ENCODE results near the gene PLXNA3. TPM values are rescaled to one million over a fixed set of nuclear protein-coding genes. Genes with fewer than 3 reads are reported as not detected.
A peak's percentile ranks its signal among the peaks of the same experiment; 100 is the strongest.

Gene PLXNA3
- total and polyA plus RNA-seq, 2 experiments from 2014 or later: 13.7 to 23.3 TPM

DNA sequence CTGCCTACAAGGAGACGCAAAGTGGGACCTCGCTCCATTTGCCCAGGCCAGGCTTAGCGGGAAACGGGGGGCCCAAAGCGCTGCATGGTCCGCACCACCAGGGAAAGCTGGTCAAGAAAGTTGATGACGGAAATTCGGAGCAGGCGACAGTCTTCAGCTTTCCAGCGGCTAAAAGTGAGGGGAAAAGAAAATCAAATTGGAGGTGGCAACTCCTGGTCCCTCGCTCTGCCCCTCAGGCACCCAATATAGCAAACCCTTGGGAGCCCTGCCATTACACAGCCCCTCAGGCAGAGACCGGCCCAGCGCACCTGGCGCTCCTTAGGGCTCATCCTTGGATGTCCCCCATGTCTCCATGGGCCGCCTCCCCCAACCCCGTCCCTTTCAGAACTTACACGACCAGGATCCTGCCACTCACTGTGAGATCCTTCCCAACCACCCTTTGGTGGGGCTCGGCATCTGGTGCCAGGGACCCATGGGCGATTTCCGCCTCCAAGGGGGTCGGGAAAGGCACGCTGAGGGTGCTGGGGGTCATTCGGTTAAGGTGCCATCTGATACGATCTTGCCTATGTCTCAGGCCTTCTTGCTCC is 19.9 kb downstream of the PLXNA3 start:
- Histone ChIP-seq H3K9me3 (ENCODE audit: low read depth) (no peaks in the 10 kb centered on the region), H3K27ac (peak overlapping the region; percentile 78), H3K36me3 (no peaks in the 10 kb centered on the region), H3K4me3 (peak overlapping the region; percentile 47), H3K27me3 (no peaks in the 10 kb centered on the region), H3K4me1 (ENCODE audit: low read depth) (no peaks in the 10 kb centered on the region)
- TF ChIP-seq, protein P1, sequence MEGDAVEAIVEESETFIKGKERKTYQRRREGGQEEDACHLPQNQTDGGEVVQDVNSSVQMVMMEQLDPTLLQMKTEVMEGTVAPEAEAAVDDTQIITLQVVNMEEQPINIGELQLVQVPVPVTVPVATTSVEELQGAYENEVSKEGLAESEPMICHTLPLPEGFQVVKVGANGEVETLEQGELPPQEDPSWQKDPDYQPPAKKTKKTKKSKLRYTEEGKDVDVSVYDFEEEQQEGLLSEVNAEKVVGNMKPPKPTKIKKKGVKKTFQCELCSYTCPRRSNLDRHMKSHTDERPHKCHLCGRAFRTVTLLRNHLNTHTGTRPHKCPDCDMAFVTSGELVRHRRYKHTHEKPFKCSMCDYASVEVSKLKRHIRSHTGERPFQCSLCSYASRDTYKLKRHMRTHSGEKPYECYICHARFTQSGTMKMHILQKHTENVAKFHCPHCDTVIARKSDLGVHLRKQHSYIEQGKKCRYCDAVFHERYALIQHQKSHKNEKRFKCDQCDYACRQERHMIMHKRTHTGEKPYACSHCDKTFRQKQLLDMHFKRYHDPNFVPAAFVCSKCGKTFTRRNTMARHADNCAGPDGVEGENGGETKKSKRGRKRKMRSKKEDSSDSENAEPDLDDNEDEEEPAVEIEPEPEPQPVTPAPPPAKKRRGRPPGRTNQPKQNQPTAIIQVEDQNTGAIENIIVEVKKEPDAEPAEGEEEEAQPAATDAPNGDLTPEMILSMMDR (IDR thresholded peaks at IDR 0.05; ENCODE audit: low read depth, low read length): no peak
- no peak for DNase-seq (ENCODE audit: low read depth in 1 of 2, low spot score in 1 of 2)

DNA sequence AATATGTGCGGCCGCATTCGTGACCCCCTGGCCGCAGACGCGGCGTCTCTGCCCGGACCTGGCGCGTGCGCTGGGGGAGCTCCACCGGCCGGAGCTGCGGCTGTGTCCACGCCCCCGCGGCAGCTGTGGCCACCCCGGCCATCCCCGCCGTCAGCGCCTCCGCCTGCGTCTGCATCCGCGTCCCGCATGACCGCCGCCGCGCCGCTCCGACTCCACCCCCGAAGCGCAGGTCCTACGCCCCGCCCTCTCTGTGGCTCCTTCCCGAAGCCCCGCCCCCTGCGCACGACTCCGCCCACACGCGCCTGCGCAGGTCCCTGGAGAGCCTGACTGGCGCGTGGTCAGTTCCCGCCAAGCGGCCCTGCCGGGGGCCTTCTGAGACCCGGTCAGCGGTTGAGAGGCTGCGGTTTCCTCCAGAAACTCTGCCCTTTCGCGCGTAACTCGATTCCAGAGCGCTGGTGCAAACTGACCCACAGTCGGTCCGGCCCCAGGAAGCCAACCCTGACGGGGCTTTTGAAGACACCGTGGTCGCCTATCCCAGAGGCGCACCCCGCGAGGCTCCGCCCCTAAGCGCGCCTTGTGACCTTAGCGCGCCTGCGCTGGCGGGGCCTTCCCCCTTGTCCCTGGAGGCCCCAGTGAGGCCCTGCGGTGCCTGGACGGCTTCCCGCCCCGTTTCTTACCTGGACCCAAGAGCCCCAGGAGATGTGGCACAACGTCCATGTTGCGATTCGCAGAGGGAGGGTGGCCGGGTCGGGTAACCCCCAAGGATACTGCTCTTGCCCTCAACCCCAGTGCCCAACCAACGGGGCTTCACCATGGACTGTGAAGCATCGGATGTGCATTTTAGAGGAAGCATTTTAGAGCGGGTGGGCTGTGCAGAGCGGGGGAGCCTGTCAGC is 20.9 kb downstream of the PLXNA3 start, which contains the start of gene LAGE3:
LAGE3 (minus strand) TSS at position 554 of the 895 bp plus-strand sequence; CDS start at position 188, 366 bp downstream.
- Histone ChIP-seq H3K36me3 (no peaks in the 10 kb centered on the region), H3K9me3 (ENCODE audit: low read depth) (no peaks in the 10 kb centered on the region), H3K27me3 (no peaks in the 10 kb centered on the region), H3K27ac (peak within 1 kb of the TSS; percentile 78), H3K4me3 (peak within 1 kb of the TSS; percentile 47), H3K4me1 (ENCODE audit: low read depth) (no peaks in the 10 kb centered on the region)
- DNase-seq (ENCODE audit: low read depth in 1 of 2, low spot score in 1 of 2): peak; percentile 91 to 94
- TF ChIP-seq, protein P1 (IDR thresholded peaks at IDR 0.05; ENCODE audit: low read depth, low read length): no peak

DNA sequence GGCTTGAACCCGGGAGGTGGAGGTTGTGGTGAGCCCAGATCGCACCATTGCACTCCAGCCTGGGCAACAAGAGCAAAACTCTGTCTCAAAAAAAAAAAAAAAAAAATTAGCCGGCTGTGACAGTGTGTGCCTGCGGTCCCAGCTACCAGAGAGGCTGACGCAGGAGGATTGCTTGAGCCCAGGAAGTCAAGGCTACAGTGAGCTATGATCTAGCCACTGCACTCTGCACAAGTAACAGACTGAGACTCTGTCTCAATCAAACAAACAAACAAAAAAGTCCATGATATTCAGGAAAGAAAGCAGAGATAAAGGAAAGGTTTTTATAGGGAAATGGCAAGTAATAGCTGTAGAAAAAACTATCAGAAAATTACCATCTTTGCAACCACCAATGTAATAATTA is 23.1 kb downstream of the PLXNA3 start:
- Histone ChIP-seq H3K27ac (no peak overlapping the region), H3K27me3 (no peaks in the 10 kb centered on the region), H3K36me3 (no peaks in the 10 kb centered on the region), H3K4me1 (ENCODE audit: low read depth) (no peaks in the 10 kb centered on the region), H3K4me3 (no peak overlapping the region), H3K9me3 (ENCODE audit: low read depth) (no peaks in the 10 kb centered on the region)
- TF ChIP-seq, protein P1 (IDR thresholded peaks at IDR 0.05; ENCODE audit: low read depth, low read length): no peak
- DNase-seq (ENCODE audit: low read depth in 1 of 2, low spot score in 1 of 2): no peak

DNA sequence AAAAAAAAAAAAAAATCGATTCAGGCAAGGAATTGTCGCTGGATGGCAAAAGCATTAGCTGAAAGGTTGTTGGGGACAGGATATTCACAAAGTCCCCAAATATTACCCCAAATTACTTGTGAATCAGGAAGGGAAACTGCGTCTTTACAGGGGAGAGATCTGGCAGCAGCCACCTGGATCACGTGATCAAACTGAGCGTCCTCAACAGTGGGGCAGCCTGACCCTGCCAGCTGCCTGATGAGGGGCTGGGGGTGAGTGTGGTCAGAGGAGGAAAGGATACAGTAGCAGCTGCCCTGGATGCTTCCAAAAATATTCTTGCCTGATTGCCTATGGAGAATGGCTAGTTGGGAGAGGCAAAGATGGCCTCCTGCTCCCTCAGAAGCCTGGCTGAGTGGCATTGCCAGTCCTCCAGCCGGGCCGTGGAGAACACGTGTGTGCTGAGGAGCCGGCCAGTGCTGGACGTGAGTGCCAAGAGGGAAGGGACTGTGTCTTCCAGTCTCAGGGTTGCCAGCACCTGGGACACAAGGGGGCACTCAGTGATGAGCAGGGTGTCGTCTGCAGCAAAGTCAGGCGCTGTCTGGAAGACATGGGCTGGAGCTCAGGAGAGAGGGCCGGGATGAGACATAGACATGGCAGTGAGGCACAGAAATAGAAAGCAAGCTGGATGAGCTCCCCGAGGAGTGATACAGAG is 24.0 kb downstream of the PLXNA3 start:
- H3K27me3 ChIP-seq: no peaks in the 10 kb centered on the region
- H3K27ac ChIP-seq: no peak overlapping the region
- H3K9me3 ChIP-seq (ENCODE audit: low read depth): no peaks in the 10 kb centered on the region
- TF ChIP-seq, protein P1 (IDR thresholded peaks at IDR 0.05; ENCODE audit: low read depth, low read length): no peak
- H3K4me3 ChIP-seq: no peak overlapping the region
- H3K36me3 ChIP-seq: no peaks in the 10 kb centered on the region
- no peaks in the 10 kb centered on the region for H3K4me1 ChIP-seq (ENCODE audit: low read depth)
- DNase-seq (ENCODE audit: low read depth in 1 of 2, low spot score in 1 of 2): no peak

DNA sequence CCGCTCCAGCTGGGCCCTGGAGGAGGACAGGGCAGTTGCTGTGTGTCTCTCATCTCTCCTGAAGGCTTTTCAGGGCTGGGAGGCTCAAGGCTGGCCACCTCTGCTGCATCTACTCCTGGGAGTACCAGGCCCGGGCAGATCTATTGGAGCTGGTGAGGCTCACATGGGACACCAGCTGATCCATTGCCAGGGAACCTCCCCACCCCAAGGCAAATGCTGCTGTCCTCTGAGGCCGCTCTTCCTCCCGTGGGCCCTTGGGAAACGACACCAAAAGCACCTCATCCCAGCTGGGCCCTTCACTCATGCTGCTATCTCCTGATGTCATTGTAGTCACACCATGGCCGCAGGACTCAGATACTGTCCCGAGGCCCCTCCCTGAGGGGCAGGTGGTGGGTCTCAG is 24.7 kb downstream of the PLXNA3 start:
- no peak overlapping the region for H3K4me3 ChIP-seq
- no peaks in the 10 kb centered on the region for H3K36me3 ChIP-seq
- H3K9me3 ChIP-seq (ENCODE audit: low read depth): no peaks in the 10 kb centered on the region
- no peak overlapping the region for H3K27ac ChIP-seq
- DNase-seq (ENCODE audit: low read depth in 1 of 2, low spot score in 1 of 2): no peak
- H3K27me3 ChIP-seq: no peaks in the 10 kb centered on the region
- H3K4me1 ChIP-seq (ENCODE audit: low read depth): no peaks in the 10 kb centered on the region
- TF ChIP-seq, protein P1 (IDR thresholded peaks at IDR 0.05; ENCODE audit: low read depth, low read length): no peak
